Measurements from ENCODE around the gene KEAP1.

DNA sequence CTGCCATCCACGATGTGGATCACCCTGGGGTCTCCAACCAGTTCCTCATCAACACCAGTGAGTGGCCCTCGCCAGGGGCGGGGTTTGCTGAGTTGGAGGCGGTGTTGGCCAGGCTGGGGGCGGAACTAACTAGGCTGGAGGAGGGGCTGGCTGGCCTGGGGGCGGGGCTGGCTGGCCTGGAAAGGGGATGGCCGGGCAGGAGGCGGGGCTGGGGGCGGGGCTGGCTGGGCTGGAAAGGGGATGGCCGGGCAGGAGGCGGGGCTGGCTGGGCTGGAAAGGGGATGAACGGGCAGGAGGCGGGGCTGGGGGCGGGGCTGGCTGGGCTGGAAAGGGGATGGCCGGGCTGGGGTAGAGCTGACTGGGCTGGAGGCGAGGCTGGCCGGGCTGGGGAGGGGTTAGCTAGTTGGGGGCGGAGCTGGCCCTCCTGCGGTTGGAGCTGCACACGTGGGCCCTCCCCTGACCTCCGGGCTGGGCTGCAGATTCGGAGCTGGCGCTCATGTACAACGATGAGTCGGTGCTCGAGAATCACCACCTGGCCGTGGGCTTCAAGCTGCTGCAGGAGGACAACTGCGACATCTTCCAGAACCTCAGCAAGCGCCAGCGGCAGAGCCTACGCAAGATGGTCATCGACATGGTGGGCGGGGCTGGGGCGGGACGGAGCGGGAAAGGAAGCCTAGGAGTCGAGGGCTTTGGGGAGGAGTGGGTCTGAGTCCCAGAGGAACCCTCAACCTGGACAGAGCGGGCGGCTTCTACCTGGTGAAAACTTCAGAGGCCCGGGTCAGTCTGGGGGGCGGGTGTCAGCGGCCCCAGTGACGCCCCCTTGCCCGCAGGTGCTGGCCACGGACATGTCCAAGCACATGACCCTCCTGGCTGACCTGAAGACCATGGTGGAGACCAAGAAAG lies 41.9 kb downstream of the KEAP1 start:
- TF ChIP-seq CTCF (IDR thresholded peaks at IDR 0.05) (no peak), POLR2A (IDR thresholded peaks at IDR 0.05) (no peak)

Data from Peyer's patch (tissue), 4 donors.